Duodenal mucosa (tissue), 2 donors: ENCODE measurements around the gene ENC1.

Experiments used
- H3K27ac ChIP-seq: one replicate; pipeline ENCODE4 v1.7.0; 2013; ENCODE audit warnings: low read depth, low read length
- H3K27me3 ChIP-seq, 2 donors: one replicate each; pipeline ENCODE4 v1.7.0; 2013; ENCODE audit warnings: low read length in 2 of 2, control low read depth in 1 of 2; ENCODE audit not compliant: insufficient read depth in 2 of 2, control insufficient read depth in 1 of 2
- H3K36me3 ChIP-seq, 2 donors: one replicate each; pipeline ENCODE4 v1.7.0; 2013; ENCODE audit warnings: low read length in 2 of 2, control low read depth in 1 of 2; ENCODE audit not compliant: insufficient read depth in 2 of 2, control insufficient read depth in 1 of 2
- H3K4me1 ChIP-seq, 2 donors: one replicate each; pipeline ENCODE4 v1.7.0; 2013; ENCODE audit warnings: low read length in 2 of 2, control low read depth in 1 of 2; ENCODE audit not compliant: insufficient read depth in 2 of 2, control insufficient read depth in 1 of 2
- H3K4me3 ChIP-seq, 2 donors: one replicate each; pipeline ENCODE4 v1.7.0; 2013; ENCODE audit warnings: low read length in 2 of 2, low read depth in 1 of 2
- H3K9ac ChIP-seq, 2 donors: one replicate each; pipeline ENCODE4 v1.7.0; 2013; ENCODE audit warnings: low read length in 2 of 2, low read depth in 1 of 2
- H3K9me3 ChIP-seq, 2 donors: one replicate each; pipeline ENCODE4 v1.7.0; 2013; ENCODE audit warnings: low read length in 2 of 2, control low read depth in 1 of 2; ENCODE audit not compliant: control insufficient read depth in 1 of 2

The ENC1 gene

GRCh38 chr5:74634611-74635286 is 5.8 kb downstream of the ENC1 start:
- peaks cover 24 to 44% of the 10 kb centered on the region in 2 donors for H3K36me3 ChIP-seq
- H3K4me1 ChIP-seq = peaks cover 63 to 66% of the 10 kb centered on the region in 2 donors
- no peak overlapping the region for H3K9ac ChIP-seq
- H3K4me3 ChIP-seq = no peak overlapping the region
- H3K27me3 ChIP-seq = no peaks in the 10 kb centered on the region
- H3K27ac ChIP-seq = no peak overlapping the region
- H3K9me3 ChIP-seq = no peaks in the 10 kb centered on the region

- peaks cover 29 to 52% of the 10 kb centered on the region in 2 donors for H3K36me3 ChIP-seq
- H3K9ac ChIP-seq = no peak overlapping the region
- H3K27ac ChIP-seq = no peak overlapping the region
- no peaks in the 10 kb centered on the region for H3K9me3 ChIP-seq
- H3K27me3 ChIP-seq = no peaks in the 10 kb centered on the region
- peaks cover 63 to 66% of the 10 kb centered on the region in 2 donors for H3K4me1 ChIP-seq
- no peak overlapping the region for H3K4me3 ChIP-seq
Measured at GRCh38 chr5:74633695-74634094, 6.8 kb downstream of the ENC1 start.

- H3K27me3 ChIP-seq = no peaks in the 10 kb centered on the region
- H3K36me3 ChIP-seq = peaks cover 29 to 52% of the 10 kb centered on the region in 2 donors
- H3K9ac ChIP-seq = no peak overlapping the region
- no peak overlapping the region for H3K4me3 ChIP-seq
- peaks cover 63 to 66% of the 10 kb centered on the region in 2 donors for H3K4me1 ChIP-seq
- no peaks in the 10 kb centered on the region for H3K9me3 ChIP-seq
- H3K27ac ChIP-seq = no peak overlapping the region
Measured at GRCh38 chr5:74632947-74633356, 7.6 kb downstream of the ENC1 start.

GRCh38 chr5:74631081-74631953 is 9.2 kb downstream of the ENC1 start:
- peaks cover 54 to 59% of the 10 kb centered on the region in 2 donors for H3K4me1 ChIP-seq
- H3K4me3 ChIP-seq = no peak overlapping the region
- peaks cover 29 to 59% of the 10 kb centered on the region in 2 donors for H3K36me3 ChIP-seq
- no peaks in the 10 kb centered on the region for H3K27me3 ChIP-seq
- no peak overlapping the region for H3K27ac ChIP-seq
- no peak overlapping the region for H3K9ac ChIP-seq
- no peaks in the 10 kb centered on the region for H3K9me3 ChIP-seq

GRCh38 chr5:74630453-74631066 is 10.0 kb downstream of the ENC1 start:
- no peak overlapping the region for H3K9ac ChIP-seq
- H3K4me3 ChIP-seq = no peak overlapping the region
- H3K9me3 ChIP-seq = no peaks in the 10 kb centered on the region
- no peak overlapping the region for H3K27ac ChIP-seq
- no peaks in the 10 kb centered on the region for H3K27me3 ChIP-seq
- peaks cover 53 to 59% of the 10 kb centered on the region in 2 donors for H3K4me1 ChIP-seq
- peaks cover 23 to 52% of the 10 kb centered on the region in 2 donors for H3K36me3 ChIP-seq

- peaks cover 46 to 51% of the 10 kb centered on the region in 2 donors for H3K4me1 ChIP-seq
- H3K9ac ChIP-seq = no peak overlapping the region
- peaks cover 20 to 40% of the 10 kb centered on the region in 2 donors for H3K36me3 ChIP-seq
- no peaks in the 10 kb centered on the region for H3K27me3 ChIP-seq
- H3K4me3 ChIP-seq = no peak overlapping the region
- H3K27ac ChIP-seq = no peak overlapping the region
- no peaks in the 10 kb centered on the region for H3K9me3 ChIP-seq
Measured at GRCh38 chr5:74629326-74629725, 11.2 kb downstream of the ENC1 start.

- no peak overlapping the region for H3K27ac ChIP-seq
- H3K4me1 ChIP-seq = peaks cover 41 to 45% of the 10 kb centered on the region in 2 donors
Measured at GRCh38 chr5:74628359-74628758, 12.2 kb downstream of the ENC1 start.

GRCh38 chr5:74627646-74628279 is 12.8 kb downstream of the ENC1 start:
- Histone ChIP-seq H3K4me3 (no peak overlapping the region), H3K27me3 (no peaks in the 10 kb centered on the region), H3K9ac (no peak overlapping the region), H3K36me3 (peaks cover 16 to 30% of the 10 kb centered on the region in 2 donors), H3K27ac (no peak overlapping the region), H3K4me1 (peaks cover 35 to 39% of the 10 kb centered on the region in 2 donors), H3K9me3 (no peaks in the 10 kb centered on the region)

More at GRCh38 chr5:74628359-74628758, 12.2 kb downstream of the ENC1 start:
- peaks cover 16 to 35% of the 10 kb centered on the region in 2 donors for H3K36me3 ChIP-seq
- H3K4me3 ChIP-seq = no peak overlapping the region
- H3K27me3 ChIP-seq = no peaks in the 10 kb centered on the region
- H3K9ac ChIP-seq = no peak overlapping the region
- no peaks in the 10 kb centered on the region for H3K9me3 ChIP-seq

GRCh38 chr5:74626386-74627222 is 13.9 kb downstream of the ENC1 start:
- peaks cover 15 to 27% of the 10 kb centered on the region in 2 donors for H3K36me3 ChIP-seq
- no peak overlapping the region for H3K9ac ChIP-seq
- H3K9me3 ChIP-seq = no peaks in the 10 kb centered on the region
- H3K27me3 ChIP-seq = no peaks in the 10 kb centered on the region
- H3K4me1 ChIP-seq = peaks cover 24 to 28% of the 10 kb centered on the region in 2 donors
- H3K27ac ChIP-seq = no peak overlapping the region
- H3K4me3 ChIP-seq = no peak overlapping the region
